ENCODE data around the gene SDHC.
A peak's percentile ranks its signal among the peaks of the same experiment; 100 is the strongest.

SDHC gene, protein sequence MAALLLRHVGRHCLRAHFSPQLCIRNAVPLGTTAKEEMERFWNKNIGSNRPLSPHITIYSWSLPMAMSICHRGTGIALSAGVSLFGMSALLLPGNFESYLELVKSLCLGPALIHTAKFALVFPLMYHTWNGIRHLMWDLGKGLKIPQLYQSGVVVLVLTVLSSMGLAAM

GRCh38 chr1:161314201-161314981, at the start of gene SDHC:
TSS of gene SDHC (plus strand) at chr1:161314381. CDS start at chr1:161314406, 25 bp downstream.
- DNase-seq (ENCODE audit: low spot score), result peak; percentile 95

DNA sequence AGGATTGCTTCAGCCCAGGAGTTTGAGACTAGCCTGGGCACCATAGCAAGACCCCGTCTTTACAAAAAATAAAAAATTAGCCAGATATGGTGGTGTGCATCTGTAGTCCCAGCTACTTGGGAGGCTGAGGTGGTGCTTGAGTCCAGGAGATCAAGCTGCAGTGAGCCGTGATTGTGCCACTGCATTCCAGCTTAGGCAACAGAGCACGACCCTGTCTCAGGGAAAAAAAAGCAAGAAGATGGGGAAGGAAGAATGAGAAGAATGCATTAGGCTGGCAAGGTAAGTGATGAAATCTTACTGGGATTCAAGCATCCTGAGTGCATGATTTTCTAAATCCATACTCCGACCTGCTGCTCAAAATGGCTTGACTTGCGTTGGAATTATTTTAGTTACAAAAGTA, 48.9 kb upstream of the SDHC start:
- DNase-seq (ENCODE audit: low spot score), result no peak

DNA sequence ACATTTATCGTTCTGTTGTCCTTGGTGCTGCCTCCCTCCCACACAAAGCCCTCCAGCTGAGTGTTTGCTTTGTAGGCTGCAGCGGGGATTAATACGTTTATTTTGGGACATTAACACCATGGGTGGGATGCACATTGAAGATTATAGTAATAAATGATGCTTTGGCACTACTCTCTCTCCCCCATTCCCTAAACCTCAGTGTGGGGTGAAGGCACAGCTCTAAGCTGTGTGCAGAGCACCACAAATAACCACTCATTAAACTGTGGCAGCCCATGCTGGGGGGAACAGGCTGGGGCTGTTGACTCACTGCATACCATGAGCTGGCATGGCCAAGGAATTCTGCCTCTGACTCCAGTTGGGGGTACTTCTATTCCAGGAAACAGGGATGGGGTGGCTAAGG, 48.0 kb upstream of the SDHC start:
- DNase-seq (ENCODE audit: low spot score), result no peak

DNA sequence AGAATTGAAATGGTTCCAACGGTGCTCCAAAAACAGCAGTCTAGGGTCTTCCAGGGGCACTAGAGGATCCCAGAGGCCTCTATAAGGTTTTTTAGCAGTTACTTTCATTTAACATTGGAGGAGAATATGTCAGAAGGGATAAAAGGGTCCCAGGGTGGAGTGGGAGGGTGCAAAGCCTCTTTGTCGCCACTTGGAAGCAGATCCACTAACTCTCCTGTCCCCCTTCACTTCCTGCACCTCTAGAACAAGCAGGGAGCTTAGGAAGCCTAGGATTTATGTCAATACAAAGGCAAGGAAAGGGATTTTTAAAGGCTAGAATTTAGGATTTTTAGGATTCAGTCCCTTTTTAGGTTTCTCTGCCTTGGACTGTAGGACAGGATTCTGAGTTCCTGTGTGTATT, 47.3 kb upstream of the SDHC start:
- no peak for DNase-seq (ENCODE audit: low spot score)

DNA sequence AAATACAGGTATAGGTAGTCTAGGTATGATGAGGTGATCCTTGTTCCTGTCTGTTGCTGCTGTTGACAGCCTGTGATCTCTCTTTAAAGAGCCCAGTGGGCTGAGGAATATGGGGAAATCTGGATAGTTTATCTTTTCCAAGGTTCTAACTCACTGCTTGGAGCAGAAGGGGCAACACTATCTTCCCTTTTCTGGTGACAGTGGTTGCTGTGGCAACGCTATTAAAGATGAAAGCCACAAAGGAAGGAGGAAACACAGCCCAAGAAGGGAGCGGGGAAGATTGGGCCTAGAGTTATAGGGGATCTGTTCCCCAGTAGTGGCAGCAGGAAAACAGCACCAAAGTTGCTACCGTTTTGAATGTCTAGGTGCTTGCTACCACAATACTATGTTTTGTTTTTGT, 46.9 kb upstream of the SDHC start:
- no peak for DNase-seq (ENCODE audit: low spot score)

DNA sequence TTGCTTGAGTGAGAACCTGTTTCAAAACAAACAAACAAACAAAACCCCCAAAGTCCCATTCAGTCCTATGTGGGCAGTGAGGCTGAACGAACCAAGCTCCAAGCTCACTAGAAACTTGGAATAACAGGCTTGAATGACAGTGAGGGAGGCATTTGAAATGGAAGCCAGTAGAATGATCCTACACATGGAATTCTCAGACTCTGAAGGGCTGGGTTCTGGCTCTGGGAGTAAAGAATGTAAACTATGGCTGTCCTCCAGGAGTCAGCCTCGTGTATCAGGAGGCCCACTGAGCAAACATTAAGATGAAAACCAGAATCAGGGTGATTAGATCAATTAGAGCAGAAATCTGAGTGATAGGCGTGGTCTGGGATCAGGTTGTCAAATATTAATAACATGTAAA, 40.8 kb upstream of the SDHC start:
- DNase-seq (ENCODE audit: low spot score), result no peak

DNA sequence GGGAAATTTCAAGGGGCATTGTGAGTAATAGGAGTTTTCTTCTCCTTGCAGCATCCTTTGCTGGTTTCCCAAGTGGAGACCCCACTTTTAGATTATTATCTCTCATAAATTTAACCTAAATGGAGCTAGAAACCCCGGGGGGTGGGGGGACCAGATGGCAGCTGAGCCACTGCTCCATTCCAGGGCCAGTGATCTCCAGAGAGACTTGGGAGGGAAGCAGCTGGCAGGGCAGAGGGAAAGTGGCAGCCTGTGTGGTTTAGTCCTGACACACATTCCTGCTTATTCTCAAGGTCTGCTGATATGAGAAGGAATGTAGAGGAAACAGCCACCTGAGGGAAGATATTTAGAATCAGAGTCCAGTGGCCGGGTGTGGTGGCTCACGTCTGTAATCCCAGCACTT, 39.3 kb upstream of the SDHC start:
- DNase-seq (ENCODE audit: low spot score), result peak; percentile 11

DNA sequence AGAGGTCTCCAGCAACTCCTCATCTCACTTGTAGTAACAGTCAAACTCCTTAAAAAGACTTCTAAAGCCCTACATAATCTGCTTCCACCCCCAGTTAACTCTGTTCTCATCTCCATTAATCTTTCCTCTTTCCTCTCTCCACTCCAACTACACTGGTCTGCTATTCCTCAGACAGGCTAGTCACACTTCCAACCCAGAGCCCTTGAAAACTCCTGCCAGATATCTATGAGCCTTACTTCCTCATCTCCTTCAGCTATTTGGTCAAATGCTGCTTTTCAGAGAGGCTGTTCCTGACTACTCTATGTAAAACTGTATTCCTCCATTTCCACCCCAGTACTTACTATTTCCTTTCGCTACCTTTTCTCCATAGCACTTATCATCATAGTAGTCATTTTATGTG, 31.2 kb upstream of the SDHC start:
- no peak for DNase-seq (ENCODE audit: low spot score)

DNA sequence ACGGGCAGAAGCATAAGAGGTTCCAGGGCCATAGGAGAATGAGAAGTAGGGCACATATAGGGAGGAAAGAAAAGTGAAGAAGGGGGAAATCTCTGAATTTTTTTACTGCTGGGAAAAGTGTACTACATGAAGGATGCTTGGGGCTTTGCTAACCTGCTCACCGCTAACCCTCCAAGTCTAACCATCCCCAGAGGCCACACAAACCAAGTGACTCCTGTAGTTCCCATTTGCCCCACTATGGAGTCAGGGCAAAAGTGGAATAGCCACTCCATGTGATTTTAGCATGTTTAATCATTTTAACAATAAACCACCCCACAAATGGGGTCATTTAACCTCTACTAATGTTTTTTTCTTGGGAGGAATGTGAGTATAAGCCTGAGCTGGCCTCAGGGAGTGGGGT, 29.1 kb upstream of the SDHC start:
- DNase-seq (ENCODE audit: low spot score), result no peak

- no peak for DNase-seq (ENCODE audit: low spot score)
Observed at GRCh38 chr1:161285521-161285920, 28.7 kb upstream of the SDHC start.

- DNase-seq (ENCODE audit: low spot score), result no peak
Observed at GRCh38 chr1:161287482-161288054, 26.6 kb upstream of the SDHC start.

GRCh38 chr1:161290779-161291178, 23.4 kb upstream of the SDHC start:
- DNase-seq (ENCODE audit: low spot score), result no peak

- no peak for DNase-seq (ENCODE audit: low spot score)
Observed at GRCh38 chr1:161297415-161297814, 16.8 kb upstream of the SDHC start.

- DNase-seq (ENCODE audit: low spot score), result no peak
Observed at GRCh38 chr1:161298116-161298515, 16.1 kb upstream of the SDHC start.

DNA sequence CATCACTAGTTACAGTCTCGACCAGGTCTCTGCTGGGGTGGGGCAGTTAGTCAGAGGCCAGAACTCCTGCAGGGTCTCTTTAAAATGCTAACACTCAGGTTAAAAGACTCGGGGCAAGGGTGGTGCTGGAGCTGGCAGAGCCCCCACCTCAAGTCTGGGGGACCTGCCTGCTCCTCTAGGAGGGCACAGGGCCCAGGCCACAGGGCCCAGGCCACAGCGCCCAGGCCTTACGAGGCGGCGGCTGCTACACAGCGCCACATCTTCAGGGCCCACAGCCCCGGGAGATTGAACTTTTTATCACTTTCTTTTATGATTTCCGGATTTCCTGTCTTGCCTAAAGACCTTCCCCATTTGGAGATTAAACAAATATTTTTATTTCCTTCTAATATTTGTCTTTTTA, 14.8 kb upstream of the SDHC start:
- DNase-seq (ENCODE audit: low spot score), result no peak

DNA sequence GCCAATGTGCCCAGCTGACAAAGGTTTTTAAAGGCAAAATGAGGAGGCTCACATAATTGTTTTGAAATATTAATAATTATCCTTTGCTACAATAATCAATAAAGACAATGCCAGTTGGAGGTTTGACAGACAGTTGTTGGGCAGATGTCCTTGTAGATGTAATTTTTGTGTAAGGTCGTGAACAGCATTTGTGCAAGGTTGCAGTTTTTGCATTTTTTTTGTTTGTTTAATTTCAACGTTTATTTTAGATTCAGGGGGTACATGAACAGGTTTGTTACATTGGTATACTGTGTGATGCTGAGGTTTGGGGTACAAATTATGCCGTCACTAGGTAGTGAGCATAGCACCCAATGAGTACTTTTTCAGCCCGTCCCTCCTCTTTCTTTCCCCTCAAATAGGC, 13.7 kb upstream of the SDHC start:
- DNase-seq (ENCODE audit: low spot score), result no peak

GRCh38 chr1:161304927-161305866, 9.0 kb upstream of the SDHC start:
- no peak for DNase-seq (ENCODE audit: low spot score)

- DNase-seq (ENCODE audit: low spot score), result peak; percentile 88
Observed at GRCh38 chr1:161305867-161306519, 8.2 kb upstream of the SDHC start.

DNA sequence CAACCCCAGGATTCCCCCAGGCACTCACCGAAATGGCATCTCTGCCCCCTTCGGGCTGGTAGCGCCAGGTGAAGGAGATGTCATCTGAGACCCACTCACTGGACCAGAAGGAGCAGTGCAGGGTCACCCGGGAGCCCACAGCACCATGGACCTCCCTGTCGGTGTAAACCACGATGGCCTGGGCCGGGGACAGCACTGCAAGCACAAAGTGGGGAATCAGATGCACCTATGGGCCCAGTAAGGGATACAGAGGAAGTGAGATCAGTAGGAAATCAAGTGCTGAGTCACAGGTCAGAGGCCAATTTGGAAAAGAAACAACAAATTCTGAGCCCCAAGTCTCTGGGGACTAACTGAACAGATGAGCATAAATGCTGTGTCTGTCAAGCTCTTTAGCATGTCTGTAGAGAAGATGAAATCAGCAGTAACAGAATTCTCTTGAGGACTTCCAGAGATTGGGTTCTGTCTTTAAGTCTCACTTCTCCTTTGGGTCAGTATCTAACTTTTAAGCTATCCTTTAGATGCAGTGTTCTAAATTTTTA, 6.9 kb upstream of the SDHC start:
- DNase-seq (ENCODE audit: low spot score), result peak; percentile 8

GRCh38 chr1:161307892-161308638, 6.1 kb upstream of the SDHC start:
- DNase-seq (ENCODE audit: low spot score), result no peak

DNA sequence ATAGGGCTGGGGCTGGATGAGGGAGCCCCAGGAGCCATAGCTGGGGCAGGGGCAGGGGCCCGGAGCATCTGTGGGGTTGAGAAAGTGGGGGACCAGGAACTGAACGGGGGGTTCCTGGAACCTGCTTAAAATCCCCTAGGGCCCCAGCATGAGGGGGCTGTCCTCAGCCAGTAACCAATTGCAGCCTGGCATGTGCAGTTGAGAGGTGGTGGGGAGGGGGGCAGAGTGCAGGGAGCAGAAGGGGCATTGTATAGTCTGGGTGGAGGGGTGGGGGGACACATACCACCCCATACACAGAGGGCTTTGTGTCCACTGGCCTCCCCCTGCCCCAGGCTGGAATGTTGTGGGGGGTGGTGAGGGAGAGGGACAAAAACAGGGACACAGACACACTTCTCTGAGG, 4.3 kb upstream of the SDHC start, which contains the start of gene MPZ:
Gene MPZ, minus strand, starts transcription at position 101 of the 400 bp plus-strand sequence. Its CDS starts 63 bp downstream, at position 38.
- no peak for DNase-seq (ENCODE audit: low spot score)

All from cerebellar cortex (tissue), 1 donor.